BLaER1 (cell line): ENCODE results near the gene TATDN2.

ENCODE experiments used
- H3K27ac ChIP-seq: shearing (Covaris generic); formaldehyde crosslinking; 2 replicates; pipeline ENCODE4 v1.8.1; 2022
- H3K27me3 ChIP-seq: shearing (Covaris generic); formaldehyde crosslinking; 2 replicates; pipeline ENCODE4 v1.8.1; 2022
- H3K36me3 ChIP-seq: shearing (Covaris generic); formaldehyde crosslinking; 2 replicates; pipeline ENCODE4 v1.8.1; 2022
- H3K4me1 ChIP-seq: shearing (Covaris generic); formaldehyde crosslinking; 2 replicates; pipeline ENCODE4 v1.8.1; 2022
- H3K4me2 ChIP-seq: shearing (Covaris generic); formaldehyde crosslinking; 2 replicates; pipeline ENCODE4 v1.8.1; 2022
- H3K4me3 ChIP-seq: shearing (Covaris generic); formaldehyde crosslinking; 2 replicates; pipeline ENCODE4 v1.8.1; 2022
- H3K9ac ChIP-seq: shearing (Covaris generic); formaldehyde crosslinking; 2 replicates; pipeline ENCODE4 v1.8.1; 2022
- H3K9me3 ChIP-seq: shearing (Covaris generic); formaldehyde crosslinking; 2 replicates; pipeline ENCODE4 v1.8.1; 2022
- H4K20me1 ChIP-seq: shearing (Covaris generic); formaldehyde crosslinking; 2 replicates; pipeline ENCODE4 v1.8.1; 2022
- Cebpa-rat ChIP-seq: shearing (Covaris generic); IDR thresholded peaks from 2 replicates; pipeline ENCODE4 v1.8.1; 2022

The TATDN2 gene

DNA sequence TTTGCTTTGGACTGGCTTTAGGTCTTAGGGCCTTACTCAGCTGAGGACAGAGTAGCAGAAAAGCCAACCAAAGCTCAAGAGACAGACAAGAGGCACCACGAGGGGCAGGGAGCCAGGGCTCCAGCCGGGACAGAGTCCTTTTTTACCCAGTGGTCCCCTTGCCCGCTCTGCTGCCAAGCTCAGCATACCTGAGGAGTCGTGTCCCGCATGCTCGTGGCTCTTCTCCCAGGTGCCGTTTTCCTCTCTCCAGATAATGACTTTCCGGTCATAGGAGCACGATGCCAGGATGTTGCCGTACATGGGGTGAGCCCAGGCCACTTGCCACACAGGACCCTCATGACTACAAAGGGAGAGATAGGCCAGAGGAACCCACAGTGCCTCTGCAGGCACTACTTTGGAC, 64.1 kb downstream of the TATDN2 start:
- Histone ChIP-seq H3K36me3 (peaks cover 100% of the 10 kb centered on the region), H3K27ac (no peak overlapping the region), H3K4me2 (no peak overlapping the region), H4K20me1 (peaks cover 56% of the 10 kb centered on the region), H3K4me1 (peaks cover 11% of the 10 kb centered on the region), H3K27me3 (no peaks in the 10 kb centered on the region), H3K4me3 (no peak overlapping the region), H3K9ac (no peak overlapping the region), H3K9me3 (no peaks in the 10 kb centered on the region)
- TF ChIP-seq Cebpa-rat: no peak

DNA sequence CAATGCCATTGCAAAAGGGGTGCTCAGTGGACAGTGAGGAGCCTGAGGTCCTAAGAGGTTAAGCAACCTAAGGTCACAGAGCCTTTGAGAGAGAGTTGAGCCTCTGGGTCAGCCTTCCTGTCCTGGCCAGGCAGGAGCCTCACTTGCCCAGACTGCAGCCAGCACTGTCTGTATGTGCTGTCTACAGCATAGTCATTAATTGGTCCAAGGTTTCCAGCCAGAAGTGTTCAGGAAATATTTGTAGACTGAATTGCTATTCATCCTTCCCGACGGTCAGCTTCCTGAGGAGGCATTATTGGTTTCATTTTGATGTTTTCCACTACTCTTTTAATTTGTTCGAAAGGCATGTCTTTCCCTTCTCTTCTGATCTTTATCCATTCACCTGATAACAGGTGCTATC, 64.6 kb downstream of the TATDN2 start:
- H3K27ac ChIP-seq: no peak overlapping the region
- H3K4me3 ChIP-seq: no peak overlapping the region
- H3K4me1 ChIP-seq: peaks cover 13% of the 10 kb centered on the region
- H4K20me1 ChIP-seq: peaks cover 61% of the 10 kb centered on the region
- no peak for TF ChIP-seq Cebpa-rat
- no peaks in the 10 kb centered on the region for H3K27me3 ChIP-seq
- no peak overlapping the region for H3K9ac ChIP-seq
- no peak overlapping the region for H3K4me2 ChIP-seq
- peaks cover 100% of the 10 kb centered on the region for H3K36me3 ChIP-seq
- H3K9me3 ChIP-seq: no peaks in the 10 kb centered on the region

DNA sequence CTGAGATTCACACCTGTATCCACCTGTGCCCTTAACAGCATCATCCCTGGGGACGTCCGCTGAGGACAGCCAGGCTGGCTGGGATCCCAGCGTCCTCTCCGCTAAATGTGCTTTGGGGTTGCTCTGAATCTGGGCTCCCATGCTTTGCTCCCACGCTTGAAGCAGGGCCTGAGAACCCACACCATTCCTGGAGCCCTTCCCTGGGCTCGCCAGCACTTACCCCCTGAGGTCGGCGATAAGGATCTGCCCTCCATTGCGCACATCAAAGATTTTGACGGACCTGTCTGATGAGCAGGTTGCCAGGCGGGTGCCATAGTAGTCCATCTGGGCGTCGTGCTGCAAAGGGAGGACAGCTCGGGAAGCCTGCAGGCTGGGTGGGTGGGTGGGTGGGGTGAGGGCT, 66.8 kb downstream of the TATDN2 start:
- no peak for TF ChIP-seq Cebpa-rat
- H3K27me3 ChIP-seq: no peaks in the 10 kb centered on the region
- peaks cover 79% of the 10 kb centered on the region for H4K20me1 ChIP-seq
- no peak overlapping the region for H3K4me3 ChIP-seq
- no peak overlapping the region for H3K27ac ChIP-seq
- H3K36me3 ChIP-seq: peaks cover 94% of the 10 kb centered on the region
- H3K9ac ChIP-seq: no peak overlapping the region
- H3K9me3 ChIP-seq: no peaks in the 10 kb centered on the region
- peaks cover 24% of the 10 kb centered on the region for H3K4me1 ChIP-seq
- H3K4me2 ChIP-seq: no peak overlapping the region

DNA sequence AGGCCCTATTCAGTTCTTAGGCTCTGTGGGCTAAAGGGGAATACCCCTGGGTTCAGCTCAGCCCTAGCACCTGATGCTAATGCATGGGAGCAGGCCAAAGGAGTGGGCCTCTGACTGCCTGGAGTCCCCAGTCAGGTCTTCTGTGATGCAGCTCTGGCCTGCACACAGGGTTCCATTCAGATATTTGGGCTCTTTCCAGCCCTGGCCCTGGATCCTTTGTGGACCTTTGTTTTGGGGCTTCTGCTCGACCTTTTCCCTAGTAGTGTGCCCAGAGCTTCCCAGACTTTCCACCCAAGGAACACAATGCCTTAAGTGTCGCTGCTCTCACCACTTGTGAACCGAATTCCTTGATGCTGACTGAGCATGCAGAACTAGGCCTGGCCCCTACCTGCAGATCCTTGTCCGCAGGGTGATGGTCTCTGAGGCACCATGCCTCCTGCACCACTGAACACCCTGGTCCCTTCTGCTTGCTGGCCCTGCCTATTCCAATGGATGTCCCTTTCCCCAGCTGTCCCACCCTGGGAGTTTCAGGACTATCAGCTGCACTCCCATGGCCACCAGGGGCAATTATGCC, 67.6 kb downstream of the TATDN2 start:
- Histone ChIP-seq H3K9me3 (no peaks in the 10 kb centered on the region), H3K27ac (no peak overlapping the region), H3K27me3 (no peaks in the 10 kb centered on the region), H3K4me3 (no peak overlapping the region), H3K9ac (no peak overlapping the region), H3K4me2 (no peak overlapping the region), H3K36me3 (peaks cover 86% of the 10 kb centered on the region), H3K4me1 (peaks cover 23% of the 10 kb centered on the region), H4K20me1 (peaks cover 80% of the 10 kb centered on the region)
- no peak for TF ChIP-seq Cebpa-rat

DNA sequence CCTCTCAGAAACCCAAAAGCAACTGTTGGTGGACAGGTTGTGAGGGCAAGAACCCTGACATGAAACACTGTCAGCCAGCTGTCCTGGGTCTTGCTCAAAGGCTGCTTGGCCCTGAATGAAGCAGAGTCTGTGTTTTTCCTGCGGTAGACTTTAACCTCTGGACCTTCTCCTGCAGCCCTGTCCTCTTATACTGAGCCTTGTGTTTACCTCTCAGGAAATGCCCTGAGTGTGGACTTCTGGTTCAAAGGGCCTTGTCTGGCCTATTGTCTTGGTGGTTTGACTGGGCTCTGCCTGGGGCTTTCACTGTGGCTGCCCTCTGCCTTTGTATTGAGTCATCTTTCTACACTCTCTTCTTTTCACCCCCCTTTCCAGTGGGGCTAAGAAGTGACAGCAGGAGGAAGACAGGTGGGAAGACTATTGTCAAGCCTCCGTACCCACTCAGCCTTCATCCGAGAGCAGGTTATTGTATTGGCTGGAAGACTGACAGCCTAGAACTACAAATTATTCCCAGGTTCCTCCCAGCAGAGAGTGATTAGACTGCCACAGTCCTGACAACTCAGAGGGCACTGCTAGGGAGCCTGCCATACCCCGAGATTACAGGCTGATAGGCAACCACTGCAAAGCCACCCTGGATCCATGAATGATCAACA, 69.2 kb downstream of the TATDN2 start:
- Histone ChIP-seq H3K9me3 (no peaks in the 10 kb centered on the region), H3K27ac (no peak overlapping the region), H3K27me3 (no peaks in the 10 kb centered on the region), H4K20me1 (peaks cover 67% of the 10 kb centered on the region), H3K36me3 (peaks cover 70% of the 10 kb centered on the region), H3K4me1 (peaks cover 37% of the 10 kb centered on the region), H3K4me2 (no peak overlapping the region), H3K4me3 (no peak overlapping the region), H3K9ac (no peak overlapping the region)
- TF ChIP-seq Cebpa-rat: no peak

DNA sequence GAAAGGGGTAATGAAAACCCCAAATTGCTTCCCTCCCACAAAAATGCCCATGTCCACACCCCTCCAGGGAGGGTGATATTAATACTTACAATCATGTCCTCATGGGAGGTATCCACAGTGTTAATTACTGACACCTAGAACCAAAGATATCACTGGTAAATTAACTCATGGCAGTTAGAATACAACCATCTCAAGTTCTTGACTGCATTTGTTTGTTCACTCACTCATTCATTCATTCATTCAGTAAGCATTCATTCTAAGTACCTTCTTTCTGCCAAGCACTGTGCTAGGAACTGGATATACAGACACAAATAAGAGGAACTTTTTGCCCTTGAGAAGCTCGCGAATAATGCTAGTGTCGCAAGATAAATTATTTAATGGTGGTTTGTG, 69.7 kb downstream of the TATDN2 start:
- H4K20me1 ChIP-seq: peaks cover 62% of the 10 kb centered on the region
- H3K27me3 ChIP-seq: no peaks in the 10 kb centered on the region
- H3K36me3 ChIP-seq: peaks cover 65% of the 10 kb centered on the region
- no peaks in the 10 kb centered on the region for H3K9me3 ChIP-seq
- TF ChIP-seq Cebpa-rat: no peak
- no peak overlapping the region for H3K4me3 ChIP-seq
- peaks cover 37% of the 10 kb centered on the region for H3K4me1 ChIP-seq
- peak overlapping the region; percentile 61 for H3K4me2 ChIP-seq
- peak overlapping the region; percentile 52; the same call in 1 of the 2 replicates for H3K9ac ChIP-seq
- no peak overlapping the region for H3K27ac ChIP-seq

DNA sequence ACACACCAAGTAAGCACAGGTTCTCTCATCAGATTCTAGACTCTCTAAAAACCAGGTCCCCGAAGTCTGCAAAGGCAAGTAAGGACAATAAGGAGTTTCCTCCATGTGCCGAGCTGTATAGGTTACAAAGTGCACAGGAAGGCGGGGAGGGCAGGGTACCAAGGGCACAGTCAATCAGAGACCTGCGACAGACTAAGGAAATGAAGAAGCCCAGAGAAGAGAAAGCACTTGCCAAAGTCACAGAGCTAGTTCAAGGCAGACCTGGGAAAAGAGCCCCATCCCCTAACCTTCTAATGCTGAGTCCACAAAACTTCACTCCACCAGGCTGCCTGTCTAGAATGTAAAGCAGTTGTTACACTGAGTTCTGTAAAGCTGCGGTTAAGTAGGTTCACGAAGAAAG, 71.0 kb downstream of the TATDN2 start:
- Histone ChIP-seq H3K4me1 (peaks cover 37% of the 10 kb centered on the region), H3K9me3 (no peaks in the 10 kb centered on the region), H3K27ac (0 out of 2 replicates have a peak overlapping the region, but pooled peaks have one; percentile 35), H4K20me1 (peaks cover 49% of the 10 kb centered on the region), H3K9ac (peak overlapping the region; percentile 65), H3K4me3 (no peak overlapping the region; the same call in 1 of the 2 replicates), H3K36me3 (peaks cover 52% of the 10 kb centered on the region), H3K27me3 (no peaks in the 10 kb centered on the region), H3K4me2 (peak overlapping the region; percentile 61)
- TF ChIP-seq Cebpa-rat: no peak

DNA sequence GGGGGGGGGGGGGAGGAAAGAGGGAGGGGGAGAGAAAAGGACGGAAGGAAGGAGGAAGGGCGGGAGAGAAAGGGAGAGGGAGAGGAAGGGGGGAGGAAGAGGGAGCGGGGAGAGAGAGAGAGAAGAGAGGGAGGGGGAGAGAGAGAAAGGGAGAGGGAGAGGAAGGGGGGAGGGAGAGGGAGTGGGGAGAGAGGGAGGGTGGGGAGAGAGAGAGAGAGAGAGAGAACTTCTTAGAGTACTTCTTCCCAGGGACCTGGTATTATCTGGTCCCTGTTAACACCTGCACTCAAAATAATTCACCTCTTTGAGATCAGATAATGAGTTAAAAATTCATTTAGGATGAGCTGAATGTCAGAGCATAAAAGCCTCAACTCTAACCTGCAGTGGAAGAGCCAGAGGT, 71.5 kb downstream of the TATDN2 start:
- H3K4me1 ChIP-seq: peaks cover 37% of the 10 kb centered on the region
- peak overlapping the region; percentile 94 for H3K9ac ChIP-seq
- no peaks in the 10 kb centered on the region for H3K9me3 ChIP-seq
- peaks cover 46% of the 10 kb centered on the region for H4K20me1 ChIP-seq
- H3K27me3 ChIP-seq: no peaks in the 10 kb centered on the region
- TF ChIP-seq Cebpa-rat: no peak
- peak overlapping the region; percentile 87 for H3K4me3 ChIP-seq
- H3K27ac ChIP-seq: peak overlapping the region; percentile 91
- peaks cover 47% of the 10 kb centered on the region for H3K36me3 ChIP-seq
- H3K4me2 ChIP-seq: peak overlapping the region; percentile 90

DNA sequence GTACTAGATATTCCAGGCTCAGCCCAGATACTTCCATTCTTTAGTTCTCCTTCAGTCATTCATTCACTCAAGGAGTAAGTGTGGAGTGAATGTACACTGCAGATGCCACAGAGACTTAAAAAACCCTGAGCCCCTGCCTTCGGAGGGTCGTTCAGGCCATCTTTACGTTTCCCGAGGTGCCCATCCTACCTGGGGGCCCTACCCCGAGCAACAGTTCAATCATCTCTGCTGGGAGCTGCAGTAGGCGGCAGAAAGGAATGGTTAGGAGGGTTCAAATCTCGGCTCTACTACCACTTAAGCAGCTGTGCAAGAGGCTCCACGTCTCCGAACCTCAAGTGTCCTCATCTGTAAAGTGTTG, 72.0 kb downstream of the TATDN2 start:
- Histone ChIP-seq H3K36me3 (peaks cover 42% of the 10 kb centered on the region), H3K4me2 (peak overlapping the region; percentile 90), H4K20me1 (peaks cover 46% of the 10 kb centered on the region), H3K9me3 (no peaks in the 10 kb centered on the region), H3K27ac (peak overlapping the region; percentile 91), H3K27me3 (no peaks in the 10 kb centered on the region), H3K4me3 (peak overlapping the region; percentile 87), H3K4me1 (peaks cover 37% of the 10 kb centered on the region), H3K9ac (peak overlapping the region; percentile 94)
- TF ChIP-seq Cebpa-rat: no peak

DNA sequence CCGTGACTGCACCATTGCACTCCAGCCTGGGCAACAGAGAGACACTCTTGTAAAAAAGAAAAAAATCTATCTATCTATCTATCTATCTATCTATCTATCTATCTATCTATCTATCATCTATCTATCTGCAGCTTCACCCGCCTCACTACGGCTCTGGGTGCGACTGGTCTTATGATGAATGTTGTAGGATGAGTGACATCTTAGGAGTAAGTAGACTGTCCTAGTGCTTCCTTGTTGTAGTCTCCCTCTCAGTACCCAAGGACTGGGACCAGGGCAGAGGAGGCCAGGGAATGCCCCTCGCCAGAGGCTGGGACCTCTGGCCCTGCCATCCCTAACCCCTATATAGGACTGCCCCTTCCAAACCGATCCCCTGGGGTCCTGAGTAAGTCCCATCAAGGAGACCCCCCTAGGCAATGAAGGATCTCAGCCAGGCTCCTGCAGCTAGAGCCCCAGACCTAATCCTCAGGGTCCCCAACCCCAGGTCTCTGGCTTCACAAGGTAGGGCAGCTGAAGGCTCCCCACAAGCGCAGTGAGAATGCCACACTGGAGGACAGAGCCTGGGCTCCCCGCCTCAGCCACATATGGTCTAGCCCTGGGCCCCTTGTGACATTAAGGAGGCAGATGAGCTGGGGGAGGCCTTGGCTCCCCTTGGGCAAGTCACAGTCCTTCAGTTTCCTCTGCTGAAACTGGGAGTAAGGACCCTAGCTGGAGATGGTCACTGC, 73.5 kb downstream of the TATDN2 start:
- no peak overlapping the region for H3K9ac ChIP-seq
- peaks cover 37% of the 10 kb centered on the region for H3K4me1 ChIP-seq
- H3K36me3 ChIP-seq: peaks cover 36% of the 10 kb centered on the region
- H4K20me1 ChIP-seq: peaks cover 35% of the 10 kb centered on the region
- TF ChIP-seq Cebpa-rat: no peak
- peak overlapping the region; percentile 87; the same call in 1 of the 2 replicates for H3K4me3 ChIP-seq
- no peaks in the 10 kb centered on the region for H3K27me3 ChIP-seq
- no peaks in the 10 kb centered on the region for H3K9me3 ChIP-seq
- H3K4me2 ChIP-seq: peak overlapping the region; percentile 90
- H3K27ac ChIP-seq: peak overlapping the region; percentile 31; the same call in 1 of the 2 replicates
